GM10266 (cell line): Measurements from ENCODE around the gene PIK3C3.

ENCODE experiments used
- DNase-seq: peaks from one replicate; pipeline ENCODE4 v3.0.0; 2012; ENCODE audit errors: extremely low spot score
- CTCF ChIP-seq: IDR thresholded peaks from 2 replicates; pipeline ENCODE4 v1.5.1; 2012; ENCODE audit warnings: mild to moderate bottlenecking, low read depth; ENCODE audit not compliant: control insufficient read depth, insufficient read depth; ENCODE audit errors: missing control alignments

PIK3C3 gene

GRCh38 chr18:42032447-42032846, 77.4 kb downstream of the PIK3C3 start:
- TF ChIP-seq CTCF, result no peak
- DNase-seq, result no peak

- no peak for DNase-seq
- no peak for TF ChIP-seq CTCF
Observed at GRCh38 chr18:42033137-42033810, 78.2 kb downstream of the PIK3C3 start.

GRCh38 chr18:42038936-42039335, 83.9 kb downstream of the PIK3C3 start:
- DNase-seq, result no peak
- no peak for TF ChIP-seq CTCF

- no peak for TF ChIP-seq CTCF
Observed at GRCh38 chr18:42039396-42039795, 84.4 kb downstream of the PIK3C3 start.

GRCh38 chr18:42041793-42042192, 86.8 kb downstream of the PIK3C3 start:
- TF ChIP-seq CTCF, result no peak
- no peak for DNase-seq

More at GRCh38 chr18:42039396-42039795, 84.4 kb downstream of the PIK3C3 start:
- DNase-seq, result no peak

- no peak for DNase-seq
- TF ChIP-seq CTCF, result no peak
Observed at GRCh38 chr18:42045346-42045745, 90.3 kb downstream of the PIK3C3 start.

GRCh38 chr18:42047721-42048120, 92.7 kb downstream of the PIK3C3 start:
- no peak for TF ChIP-seq CTCF
- DNase-seq, result no peak
